Head of caudate nucleus (tissue), 42 donors: Measurements from ENCODE around the gene DKK1.

Experiments
- DNase-seq, 42 donors: peaks; one replicate each; pipeline versions ENCODE4 v3.0.0 to v3.0.0-alpha.2; 2020 to 2021; ENCODE audit warnings: mixed read lengths in 7 of 42
- intact Hi-C: fragments of 100-400 bp; cut with DNase I; formaldehyde crosslinking; loops from one replicate; pipeline ENCODE4 v1.15.0; 2022

The DKK1 gene, protein sequence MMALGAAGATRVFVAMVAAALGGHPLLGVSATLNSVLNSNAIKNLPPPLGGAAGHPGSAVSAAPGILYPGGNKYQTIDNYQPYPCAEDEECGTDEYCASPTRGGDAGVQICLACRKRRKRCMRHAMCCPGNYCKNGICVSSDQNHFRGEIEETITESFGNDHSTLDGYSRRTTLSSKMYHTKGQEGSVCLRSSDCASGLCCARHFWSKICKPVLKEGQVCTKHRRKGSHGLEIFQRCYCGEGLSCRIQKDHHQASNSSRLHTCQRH

DNA sequence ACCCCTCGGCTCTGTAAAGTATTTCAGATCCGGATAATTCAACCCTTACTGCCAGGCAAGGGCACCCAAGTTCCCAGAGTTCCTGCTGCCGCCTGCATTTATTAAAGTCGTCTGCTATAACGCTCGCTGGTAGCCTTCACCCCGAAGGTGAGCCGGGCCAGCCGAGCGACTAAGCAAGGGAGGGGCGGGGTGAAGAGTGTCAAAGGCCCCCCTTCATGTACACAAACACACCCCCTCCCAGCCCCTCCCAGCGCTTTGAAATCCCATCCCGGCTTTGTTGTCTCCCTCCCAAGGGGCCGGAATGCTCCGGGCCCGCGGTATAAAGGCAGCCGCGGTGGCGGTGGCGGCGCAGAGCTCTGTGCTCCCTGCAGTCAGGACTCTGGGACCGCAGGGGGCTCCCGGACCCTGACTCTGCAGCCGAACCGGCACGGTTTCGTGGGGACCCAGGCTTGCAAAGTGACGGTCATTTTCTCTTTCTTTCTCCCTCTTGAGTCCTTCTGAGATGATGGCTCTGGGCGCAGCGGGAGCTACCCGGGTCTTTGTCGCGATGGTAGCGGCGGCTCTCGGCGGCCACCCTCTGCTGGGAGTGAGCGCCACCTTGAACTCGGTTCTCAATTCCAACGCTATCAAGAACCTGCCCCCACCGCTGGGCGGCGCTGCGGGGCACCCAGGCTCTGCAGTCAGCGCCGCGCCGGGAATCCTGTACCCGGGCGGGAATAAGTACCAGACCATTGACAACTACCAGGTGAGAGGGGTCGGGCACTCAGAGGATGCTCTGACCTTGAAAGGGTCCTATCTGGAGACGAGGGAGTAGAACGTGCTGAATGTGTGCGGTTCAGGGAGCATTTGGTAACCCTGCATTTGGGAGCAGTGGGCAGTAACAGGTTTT is at the start of gene DKK1:
Gene DKK1 (plus strand): TSS at position 349 of the 889 bp plus-strand sequence. CDS start 154 bp downstream, at position 503.
- intact Hi-C loops: no loop called here

DNA sequence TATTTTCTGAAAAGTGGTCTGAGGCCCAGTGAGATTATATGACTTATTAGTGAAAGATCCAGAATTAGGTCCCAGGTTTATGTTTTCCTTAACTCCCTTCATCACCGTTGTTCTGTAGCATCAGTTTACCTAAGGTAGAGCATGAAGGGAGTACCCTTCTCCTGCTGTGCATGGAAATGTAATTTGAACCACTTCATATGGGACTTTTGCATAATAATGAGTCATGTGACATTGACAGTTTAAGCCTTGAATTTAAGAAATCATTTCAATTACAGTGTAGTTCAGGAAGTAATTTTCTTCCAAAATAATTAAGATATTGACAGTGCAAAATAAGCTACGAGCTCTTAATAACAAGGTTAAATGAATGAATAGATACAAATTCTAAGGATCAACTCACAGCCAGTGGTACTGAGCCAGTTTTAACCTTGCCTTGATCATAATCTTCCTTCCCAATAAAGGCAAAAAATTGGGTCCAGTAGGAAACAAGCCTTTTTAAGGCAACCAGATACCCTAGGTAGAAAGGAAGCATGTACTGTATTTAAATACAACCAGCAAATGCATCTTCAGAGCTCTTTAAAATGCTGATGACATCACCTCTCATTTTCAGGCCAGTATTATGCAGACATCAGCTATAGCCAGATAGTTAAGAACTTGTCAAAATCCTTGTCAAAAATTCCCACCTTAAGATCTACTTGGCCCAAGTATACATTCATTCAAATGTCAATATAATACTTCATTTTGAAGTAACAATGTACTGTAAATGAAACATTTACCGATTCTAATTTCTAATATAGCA is 48.8 kb upstream of the DKK1 start:
- intact Hi-C loops: no loop called here
- DNase-seq: no peak

More for the DNA sequence above, at the start of gene DKK1:
- DNase-seq: peak; percentile 26 to 81 (median 63)

DNA sequence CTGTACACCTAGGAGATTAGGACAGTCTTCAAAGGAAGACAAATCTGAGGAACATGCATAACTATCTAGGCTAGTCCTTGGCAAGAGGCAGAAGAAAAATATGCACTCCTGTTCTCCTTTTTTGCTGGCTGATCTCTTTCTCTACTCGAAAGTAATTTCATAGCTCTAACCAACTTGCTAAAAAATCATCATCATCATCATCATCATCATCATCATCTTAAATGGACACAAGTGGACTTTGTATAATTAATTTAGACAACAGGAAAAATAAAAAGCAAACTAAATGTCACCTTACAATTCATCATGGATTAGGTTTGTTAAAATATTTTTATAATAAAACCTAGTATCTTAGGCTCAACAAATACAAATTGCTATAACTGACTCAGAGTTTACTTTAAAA is 47.2 kb upstream of the DKK1 start:
- no peak for DNase-seq
- intact Hi-C loops: no loop called here

DNA sequence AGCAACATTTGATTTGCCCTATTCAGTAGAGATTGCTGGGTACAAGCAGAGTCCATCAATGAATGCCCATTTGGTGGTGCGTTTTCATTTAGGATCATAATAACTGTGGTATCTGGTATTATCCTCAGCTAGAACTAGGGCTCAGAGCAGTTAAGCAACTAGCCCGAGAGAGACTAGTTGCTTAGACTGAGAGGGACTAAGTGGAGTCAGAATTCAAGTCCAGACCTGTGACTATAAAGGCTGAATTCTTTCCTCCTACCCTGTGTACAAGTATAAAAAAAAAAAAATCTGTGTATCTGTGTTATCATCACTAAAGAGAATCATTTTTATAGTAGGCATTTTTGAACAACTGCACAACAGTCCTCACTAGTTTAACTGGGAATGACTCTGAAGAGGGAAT is 45.3 kb upstream of the DKK1 start:
- no peak for DNase-seq
- intact Hi-C loops: no loop called here

DNA sequence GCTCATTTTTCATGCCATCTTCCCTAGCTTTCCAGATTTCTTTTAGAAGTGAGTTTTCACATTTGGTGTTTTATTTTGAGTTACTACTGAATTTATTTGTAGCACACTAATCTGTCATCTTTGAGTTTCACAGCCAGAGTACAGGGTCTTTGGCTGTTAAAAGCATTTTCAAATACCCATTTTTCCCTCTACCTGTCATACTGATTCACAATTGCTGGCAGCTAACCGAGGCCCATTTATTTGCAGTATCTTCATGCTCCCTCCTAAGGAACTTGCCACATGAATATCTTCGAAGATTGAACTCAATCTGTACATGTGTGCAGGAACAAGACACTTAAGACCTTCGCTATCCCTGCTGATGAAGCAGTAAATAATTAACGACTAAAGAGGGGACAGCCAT is 44.8 kb upstream of the DKK1 start:
- intact Hi-C loops: no loop called here
- no peak for DNase-seq

DNA sequence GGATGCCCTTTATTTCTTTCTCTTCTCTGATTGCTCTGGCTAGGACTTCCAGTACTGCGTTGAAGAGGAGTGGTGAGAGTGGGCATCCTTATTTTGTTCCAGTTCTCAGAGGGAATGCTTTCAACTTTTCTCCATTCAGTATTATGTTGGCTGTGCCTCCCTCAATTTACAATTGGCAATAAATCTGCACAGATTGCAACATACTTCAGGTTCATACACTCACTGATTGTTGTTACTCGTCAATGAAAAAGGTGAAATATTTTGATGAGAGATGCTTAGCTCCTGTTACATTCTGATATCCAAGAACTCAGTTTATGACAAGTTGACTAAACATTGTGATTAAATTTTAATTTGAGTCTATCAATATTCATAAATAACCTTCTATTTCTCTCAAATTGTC is 37.9 kb upstream of the DKK1 start:
- intact Hi-C loops: no loop called here
- no peak for DNase-seq

DNA sequence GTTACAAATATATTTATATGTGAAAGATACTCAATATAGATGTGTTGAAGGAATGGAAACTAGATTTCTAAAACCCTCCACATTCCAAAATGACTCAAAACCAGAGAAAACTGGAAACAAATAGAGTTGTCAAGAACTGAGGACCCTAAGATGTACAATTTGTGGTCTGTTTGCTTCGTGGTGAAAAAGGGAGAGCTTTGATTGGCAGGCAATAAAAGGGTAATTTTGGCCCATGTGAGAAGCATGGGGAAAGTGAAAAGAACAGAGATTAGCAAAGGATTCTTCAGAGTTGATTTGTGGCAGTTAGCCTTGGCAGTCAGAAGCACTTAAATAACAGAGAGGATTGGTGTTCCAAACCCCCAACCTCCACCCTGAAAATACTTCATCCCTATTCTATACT is 37.1 kb upstream of the DKK1 start:
- intact Hi-C loops: no loop called here
- DNase-seq: no peak

DNA sequence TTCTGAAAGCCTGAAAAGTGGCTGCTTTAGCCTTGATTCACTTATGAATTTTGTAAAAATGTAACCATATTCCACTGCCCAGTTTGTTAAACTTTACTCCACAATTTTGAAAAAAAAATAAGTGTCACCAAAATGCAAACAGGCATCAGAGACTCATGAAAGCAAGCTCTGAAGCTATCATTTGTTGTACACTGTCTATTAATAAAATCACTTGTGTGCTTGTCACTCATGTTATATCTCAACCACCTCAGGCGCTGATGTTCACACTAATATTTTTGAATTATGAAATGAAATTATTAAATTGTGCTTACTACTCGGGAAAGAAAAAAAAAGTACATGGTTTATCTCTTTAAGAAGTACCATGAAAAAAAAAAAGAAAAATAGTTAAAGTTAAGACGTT is 34.5 kb upstream of the DKK1 start:
- intact Hi-C loops: no loop called here
- no peak for DNase-seq

DNA sequence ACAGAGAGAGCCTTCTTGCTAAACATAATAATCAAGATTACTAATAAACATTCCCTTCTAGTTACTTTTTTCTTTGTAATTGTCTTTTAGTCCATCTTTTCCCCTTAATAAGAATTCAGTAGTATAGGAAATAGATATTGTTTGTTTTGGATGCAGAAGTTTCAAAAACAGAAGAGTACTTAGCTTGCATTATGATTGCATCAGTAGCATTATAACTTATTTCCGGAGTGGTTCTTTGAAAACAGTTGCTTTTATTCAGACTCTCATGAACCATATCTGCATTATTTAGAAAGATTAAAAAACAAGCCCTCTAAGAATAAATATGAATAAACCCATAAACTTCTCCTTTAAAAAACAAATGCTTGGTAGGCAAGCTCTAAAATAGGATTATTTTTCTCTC is 34.0 kb upstream of the DKK1 start:
- no peak for DNase-seq
- intact Hi-C loops: no loop called here

DNA sequence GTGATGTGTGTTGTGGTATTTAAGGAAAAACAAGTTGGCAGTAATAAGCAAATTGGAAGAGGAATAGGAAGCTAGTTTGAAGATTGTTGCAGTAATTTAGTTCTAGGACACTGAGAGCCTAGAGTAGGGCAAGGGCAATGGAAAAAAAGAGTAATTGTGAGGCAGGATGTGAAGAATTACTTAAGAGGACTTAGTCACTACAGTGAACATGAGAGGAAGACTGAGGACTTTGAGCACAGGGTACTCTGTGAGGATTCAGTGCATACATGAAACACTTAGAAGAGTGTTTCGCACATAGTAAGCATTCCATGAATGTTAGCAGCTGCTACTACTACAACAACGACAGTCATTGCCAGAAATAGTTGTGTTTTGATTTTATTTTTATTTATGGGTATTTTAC is 30.9 kb upstream of the DKK1 start:
- intact Hi-C loops: no loop called here
- DNase-seq: no peak

DNA sequence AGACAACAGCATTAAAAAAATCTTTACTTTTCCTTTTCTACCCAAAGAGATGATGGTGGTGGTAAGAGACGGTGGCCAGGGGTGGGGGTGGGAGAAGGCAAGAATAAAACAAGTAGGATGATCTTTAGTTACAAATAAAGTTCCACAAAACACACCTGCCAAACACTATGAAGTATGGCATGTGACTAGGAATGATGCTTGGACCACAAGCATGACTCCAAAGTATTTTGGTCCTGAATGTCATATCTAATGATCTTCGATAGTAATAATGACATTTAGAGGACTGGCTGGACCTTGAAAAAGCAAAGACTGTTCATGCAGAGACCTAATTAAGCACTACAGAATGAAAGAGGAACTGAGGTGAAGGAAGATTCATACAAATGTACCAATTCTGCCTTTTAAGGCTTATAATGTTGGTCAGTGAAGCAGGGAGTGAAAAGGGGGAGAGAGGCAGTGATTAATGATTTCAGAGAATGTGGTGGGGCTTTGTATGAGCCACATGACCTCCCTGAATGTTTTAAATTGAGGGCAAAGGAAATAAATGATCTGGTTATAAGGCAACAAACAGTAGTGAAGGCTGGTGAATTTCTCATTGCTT is 29.6 kb upstream of the DKK1 start:
- intact Hi-C loops: no loop called here
- DNase-seq: no peak

DNA sequence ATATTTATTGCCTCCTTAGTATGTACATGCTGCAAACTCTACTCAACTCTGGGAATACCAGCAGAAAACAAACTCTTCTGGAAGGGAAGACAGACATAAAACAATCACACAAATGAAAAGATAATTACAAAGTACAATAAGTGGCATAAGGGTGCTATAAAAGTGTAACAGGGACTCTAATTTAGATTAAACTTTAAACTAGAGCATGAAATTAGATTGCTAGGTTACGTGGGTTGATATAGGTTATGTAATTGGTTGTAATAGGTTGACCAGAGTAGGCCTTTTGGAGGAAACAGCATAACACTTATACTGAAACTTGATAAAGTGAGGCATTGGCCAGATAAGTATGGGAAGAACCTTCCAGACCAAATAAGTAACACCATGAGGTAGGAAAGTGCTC is 26.2 kb upstream of the DKK1 start:
- intact Hi-C loops: no loop called here
- DNase-seq: no peak

DNA sequence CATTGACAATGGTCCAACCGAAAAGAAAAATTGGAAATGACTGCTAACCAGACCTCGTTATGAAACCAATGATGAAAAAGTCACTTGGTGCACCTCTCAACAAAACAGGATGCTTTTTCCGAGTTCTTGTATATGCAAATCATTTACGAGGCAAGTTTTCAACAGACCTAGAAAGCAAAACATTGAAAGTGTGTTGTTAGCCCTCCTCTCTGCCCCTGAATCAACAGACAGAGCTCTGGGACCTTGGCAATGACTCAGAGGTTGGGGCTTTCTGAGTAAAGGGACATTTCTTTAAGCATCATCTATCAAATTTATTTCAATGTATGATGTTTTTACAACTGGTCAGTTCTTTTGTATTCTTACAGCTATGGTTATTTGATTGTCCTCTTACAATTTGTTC is 16.3 kb upstream of the DKK1 start:
- DNase-seq: no peak
- intact Hi-C loops: no loop called here

DNA sequence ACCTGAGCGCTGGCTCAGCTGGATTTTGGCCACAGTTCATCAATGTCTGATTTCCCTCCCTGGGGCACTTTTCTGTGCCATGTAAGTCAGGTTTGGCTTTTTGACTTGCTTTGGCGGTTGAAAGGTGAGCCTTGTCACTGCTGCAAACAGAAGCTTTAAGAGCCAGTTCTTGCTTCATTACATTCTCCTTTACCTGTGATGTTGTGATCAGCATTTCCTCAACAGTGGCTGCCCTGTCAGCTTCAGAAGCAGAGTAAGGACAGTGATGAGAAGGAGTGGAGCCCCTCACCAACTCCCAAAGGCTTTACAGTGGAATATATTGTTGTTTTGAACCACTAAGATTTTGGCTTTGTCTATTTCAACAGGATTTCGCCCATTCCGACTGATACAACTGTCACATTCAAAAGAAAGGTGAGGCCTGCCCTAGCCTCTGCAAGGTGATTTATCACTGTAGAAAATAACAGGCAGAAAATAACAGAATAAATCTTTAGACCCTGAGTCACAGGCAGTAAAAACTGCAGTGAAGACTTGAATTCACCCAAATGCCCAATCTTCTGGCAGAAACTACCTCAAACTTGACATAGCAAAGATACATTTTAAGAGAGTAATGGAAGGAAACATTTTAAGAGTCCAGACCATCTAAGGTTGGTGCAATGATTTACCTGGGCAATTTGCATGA is 13.3 kb upstream of the DKK1 start:
- no peak for DNase-seq
- intact Hi-C loops: no loop called here

DNA sequence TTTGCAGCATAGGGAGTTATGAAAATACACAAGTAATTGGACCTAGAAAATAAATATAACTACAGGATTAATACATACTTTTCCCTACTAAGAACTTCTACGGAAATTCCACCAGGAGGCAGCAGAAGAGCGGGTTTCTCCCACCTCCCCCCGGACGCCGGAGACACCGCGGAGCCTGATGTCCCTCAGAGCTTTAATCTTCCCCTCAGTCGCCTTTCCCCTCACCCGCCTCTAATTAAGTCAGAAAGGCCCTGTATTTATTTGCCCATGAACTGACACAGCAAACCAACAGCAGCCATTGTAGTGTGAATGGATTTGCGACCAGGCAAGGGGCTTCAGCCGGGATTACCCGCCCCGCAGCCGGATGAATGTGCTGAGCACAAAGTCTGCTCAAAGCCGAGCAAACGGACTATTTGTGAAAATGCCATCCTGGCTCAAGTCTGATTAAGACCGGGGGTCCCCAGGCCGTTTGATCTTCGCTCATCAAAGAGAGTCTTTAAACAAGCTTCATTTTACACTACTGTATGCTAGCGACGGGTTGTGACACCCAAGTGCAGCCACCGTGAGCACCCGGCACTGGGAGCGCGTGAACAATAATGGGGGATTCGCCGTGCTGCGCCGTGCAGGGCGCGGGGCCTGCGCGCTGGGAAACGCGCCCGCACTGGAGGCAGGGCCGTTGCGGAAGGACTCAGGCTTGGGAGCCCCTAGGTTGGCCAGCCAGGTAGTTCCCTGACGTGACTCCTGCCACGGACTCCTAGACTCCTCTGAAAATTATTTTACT is 5.6 kb upstream of the DKK1 start:
- intact Hi-C loops: loop anchor here (2.0 kb wide), 1 partner anchor 180 kb away; no protein-coding TSS in a partner anchor
- peak; percentile 38 to 89 (median 74) for DNase-seq

DNA sequence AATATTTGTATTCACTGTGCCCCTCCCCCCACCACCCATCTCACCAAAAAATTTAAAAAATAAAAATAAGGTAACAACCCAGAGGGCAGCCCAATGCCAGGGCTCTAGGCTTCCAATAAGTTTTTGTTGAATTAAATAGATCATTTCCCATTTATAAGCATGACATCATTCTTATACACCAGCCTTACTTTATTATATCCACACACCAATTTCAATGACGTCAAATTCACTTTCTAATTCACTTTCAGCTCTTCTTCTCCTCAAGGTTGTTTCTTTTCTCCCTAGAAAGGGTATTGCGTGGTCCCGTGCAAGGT is 1.2 kb upstream of the DKK1 start:
- intact Hi-C loops: no loop called here
- no peak for DNase-seq

DNA sequence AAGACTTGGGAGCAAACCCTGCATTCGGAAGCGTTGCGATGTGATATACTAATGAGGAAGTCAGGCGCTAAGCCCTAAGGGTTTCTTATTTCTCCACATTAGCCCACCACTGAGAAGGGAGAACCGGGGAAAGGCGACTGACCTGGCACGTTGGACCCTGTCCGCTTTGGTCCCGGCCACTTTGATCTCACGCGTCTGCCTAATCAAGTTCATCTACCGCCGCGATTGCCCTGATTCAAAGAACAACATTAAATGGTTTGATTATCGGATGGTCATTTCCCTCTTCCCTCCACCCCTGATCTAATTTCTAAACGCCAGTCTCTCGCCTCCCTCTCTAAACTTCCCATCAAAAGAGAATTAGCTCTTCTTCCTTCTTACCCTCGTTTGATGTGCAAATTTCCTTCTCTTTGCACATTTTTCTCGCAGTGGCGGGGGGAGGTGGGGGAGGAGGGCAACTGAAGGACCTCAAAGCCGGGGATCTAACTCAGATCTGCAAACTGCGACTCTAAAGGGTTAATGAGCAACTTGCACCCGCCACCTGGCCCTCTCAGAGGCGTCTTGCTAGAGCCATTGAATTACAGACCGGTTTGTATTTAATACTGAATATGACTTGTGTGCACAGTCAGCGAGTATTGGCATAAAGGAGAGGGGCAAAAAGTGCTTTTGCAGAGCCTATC is 687 bp upstream of the DKK1 start:
- intact Hi-C loops: no loop called here
- peak in 1 of 42 donors; percentile 2 for DNase-seq
